D341Med (cell line): Measurements from ENCODE around the gene LRP1.

Source experiments
- DNase-seq: peaks from one replicate; pipeline ENCODE4 v3.0.0; 2012; ENCODE audit warnings: low spot score

Gene LRP1

DNA sequence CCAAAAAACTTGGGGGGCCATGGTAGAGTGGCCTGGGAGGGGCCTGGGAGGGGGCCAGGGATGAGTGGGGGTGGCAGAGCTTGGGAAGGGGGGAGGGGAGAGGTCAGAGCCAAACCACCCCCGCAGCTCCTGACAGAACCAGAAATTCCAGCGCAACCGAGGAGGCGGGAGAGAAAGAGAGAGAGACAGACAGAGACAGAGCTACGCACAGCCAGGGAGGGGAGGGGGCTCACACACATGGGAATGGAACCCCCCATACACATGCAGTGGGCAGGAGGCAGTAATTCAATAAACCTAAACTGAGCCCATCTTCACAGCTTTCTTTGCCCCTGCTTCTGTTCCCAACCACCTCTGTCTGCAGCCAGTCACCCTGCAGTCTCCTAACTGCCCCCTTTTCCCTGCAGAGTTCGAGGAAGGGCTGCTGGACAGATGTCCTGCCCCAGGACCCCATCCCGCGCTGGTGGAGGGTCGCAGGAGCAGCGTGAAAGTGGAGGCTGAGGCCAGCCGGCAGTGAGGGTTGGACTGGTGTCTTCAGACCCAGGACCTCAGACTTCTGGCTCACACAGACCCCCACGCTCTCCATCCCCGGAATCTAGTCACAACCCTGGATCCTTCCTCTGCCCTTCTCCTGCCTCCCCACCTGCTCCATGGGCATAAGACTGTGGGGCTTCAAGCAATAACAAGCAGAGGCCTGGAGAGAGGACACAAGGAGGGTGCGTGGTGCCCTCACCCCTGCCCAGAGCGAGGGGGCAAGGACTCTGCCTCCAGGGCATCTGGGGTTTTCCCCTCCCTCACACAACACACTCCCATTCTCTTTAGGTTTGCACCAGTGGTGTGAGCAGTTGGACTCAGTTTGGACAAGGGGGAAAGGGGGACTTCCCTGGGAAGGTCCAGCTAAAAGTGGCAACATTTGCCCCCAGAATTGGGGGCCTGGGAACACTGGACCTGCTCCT lies 33.8 kb upstream of the LRP1 start:
- DNase-seq: no peak

DNA sequence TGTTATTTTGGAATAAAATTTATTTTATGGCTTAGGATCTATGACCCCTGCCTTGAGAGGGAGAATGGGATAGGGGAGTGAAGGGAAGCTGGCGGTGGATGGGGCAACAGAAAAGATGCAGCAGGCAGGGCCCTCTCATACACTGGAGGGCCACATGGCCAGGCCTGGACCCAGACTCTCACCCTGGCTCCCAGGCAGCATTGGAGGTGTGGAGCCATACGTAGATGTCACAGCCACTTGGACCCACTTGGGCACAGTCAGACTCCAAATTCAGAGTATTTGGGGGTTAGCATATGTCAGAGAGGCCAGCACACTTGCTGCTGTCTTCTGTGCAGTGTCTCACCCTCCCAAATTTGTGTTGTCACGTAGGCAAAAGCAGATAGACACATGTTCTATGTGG lies 32.8 kb upstream of the LRP1 start:
- DNase-seq: peak; percentile 13

DNA sequence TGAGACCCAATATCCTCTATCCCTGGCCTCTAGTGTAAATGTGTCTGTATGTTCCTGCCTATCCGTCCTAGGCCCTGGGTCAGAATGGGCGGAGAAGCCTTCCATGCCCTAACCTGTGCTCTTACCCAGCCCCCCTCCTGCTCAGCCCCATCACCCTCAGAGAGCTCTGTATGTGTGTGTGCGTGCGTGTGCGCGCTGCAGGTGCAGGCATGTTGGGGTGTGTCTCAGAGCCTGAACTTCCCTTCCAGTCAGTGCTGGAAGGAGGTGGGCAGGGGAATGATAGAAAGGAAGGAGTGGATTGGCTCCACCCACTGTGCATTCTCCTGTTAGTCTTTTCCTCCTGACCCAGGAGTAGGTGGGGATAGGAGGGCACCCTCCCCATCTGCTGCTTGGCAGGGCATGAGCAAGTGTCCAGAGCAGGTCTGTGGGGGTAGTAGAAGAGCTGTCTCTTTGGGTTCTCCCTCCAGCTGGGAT lies 32.1 kb upstream of the LRP1 start:
- DNase-seq: no peak

DNA sequence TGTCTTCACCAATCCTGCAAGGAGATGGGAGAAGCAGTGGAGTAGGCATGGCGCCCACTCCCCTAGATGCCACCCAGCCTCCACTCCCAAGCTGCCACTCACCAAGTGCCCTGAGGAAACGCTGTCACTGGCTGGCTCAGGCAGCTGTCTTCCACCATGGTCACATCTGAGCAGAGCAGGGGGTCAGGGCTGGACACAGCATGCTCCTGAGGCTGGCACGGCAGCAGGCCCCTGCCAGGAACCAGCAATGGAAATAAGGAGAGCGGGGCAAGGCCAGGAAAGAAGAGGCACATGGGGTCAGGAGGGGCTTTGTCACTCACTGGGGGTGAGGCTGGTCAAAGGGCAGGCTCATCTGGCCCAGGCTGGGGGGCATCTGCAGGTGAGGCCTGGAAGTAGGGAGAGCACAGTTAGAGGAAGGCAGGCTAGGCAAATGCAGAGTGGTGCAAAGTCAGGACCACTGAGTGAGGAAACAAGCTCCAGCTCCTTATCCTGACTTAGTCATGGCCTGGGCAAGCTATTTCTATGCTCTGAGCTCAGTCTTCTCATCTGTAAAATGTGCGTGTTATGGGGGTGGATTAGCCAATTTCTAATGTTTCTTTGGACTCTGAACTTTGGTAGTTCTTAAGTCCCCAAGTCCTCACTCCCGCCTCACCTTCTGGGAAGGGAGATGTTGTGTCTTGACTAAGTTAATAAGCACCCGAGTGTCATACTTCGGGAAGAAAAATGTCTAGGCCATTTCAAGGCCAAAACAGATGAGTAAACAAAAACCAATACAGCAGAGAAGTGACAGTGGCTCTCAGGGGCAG lies 31.3 kb upstream of the LRP1 start:
- DNase-seq: peak; percentile 15

DNA sequence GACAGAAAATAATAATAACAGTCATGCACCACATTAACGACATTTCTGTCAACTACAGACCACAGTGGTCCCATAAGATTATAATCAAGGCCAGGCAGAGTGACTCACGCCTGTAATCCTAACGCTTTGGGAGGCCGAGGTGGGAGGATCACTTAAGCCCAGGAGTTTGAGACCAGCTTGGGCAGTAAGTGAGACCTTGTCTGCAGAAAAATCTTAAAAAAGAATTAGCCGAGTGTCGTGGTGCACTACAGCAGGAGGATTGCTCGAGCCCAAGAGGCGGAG lies 30.8 kb upstream of the LRP1 start:
- DNase-seq: no peak

DNA sequence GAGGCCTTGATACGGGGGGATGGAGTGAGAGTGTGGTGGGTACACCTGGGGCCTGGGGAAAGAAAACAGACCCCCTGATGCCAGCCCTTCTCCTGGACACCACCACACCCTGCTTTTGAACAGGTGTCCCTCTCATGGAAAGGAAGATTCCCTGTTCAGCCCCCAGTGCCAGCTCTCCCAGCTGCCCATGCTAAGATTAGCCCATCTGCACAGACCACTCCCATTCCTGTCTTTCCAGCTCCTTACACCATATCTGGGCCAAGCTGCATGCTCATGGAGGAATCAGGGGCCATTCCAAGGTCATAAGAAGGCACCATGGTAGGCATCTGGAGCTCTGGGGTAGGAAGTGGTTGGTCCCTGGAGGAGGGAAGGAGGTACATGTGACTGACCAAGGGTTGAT lies 29.7 kb upstream of the LRP1 start:
- no peak for DNase-seq

DNA sequence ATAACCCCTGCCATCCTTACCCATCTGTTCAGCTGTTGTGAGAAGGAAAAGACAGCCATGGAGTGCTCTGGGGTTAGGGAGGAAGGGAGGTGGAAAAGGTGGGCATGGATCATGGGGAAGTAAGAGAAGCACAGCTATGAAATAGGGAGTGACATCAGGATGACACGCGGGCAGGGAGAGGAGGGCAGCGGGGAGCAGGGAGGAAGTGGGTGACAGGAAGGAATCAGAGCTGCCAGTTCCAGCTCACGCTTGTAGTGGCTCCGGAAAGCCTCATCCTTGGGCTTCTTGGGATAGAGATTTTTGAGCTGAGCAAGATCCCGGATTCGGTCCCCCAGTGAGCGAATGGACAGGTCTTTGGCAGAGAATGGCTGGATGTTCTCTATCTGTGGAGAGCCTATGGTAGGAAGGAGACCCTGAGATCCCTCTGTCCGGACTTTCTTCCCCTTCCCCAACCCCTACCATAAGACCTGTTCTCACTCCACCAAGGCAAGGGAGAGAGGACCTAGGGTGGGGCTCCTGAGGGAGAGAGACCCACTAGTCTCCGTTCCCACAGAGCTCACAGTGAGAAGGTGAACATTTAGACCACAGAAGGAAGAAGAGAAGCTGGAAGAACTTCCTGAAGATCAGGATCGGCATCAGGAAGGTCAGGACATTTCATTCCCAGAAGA lies 29.1 kb upstream of the LRP1 start:
- DNase-seq: no peak

DNA sequence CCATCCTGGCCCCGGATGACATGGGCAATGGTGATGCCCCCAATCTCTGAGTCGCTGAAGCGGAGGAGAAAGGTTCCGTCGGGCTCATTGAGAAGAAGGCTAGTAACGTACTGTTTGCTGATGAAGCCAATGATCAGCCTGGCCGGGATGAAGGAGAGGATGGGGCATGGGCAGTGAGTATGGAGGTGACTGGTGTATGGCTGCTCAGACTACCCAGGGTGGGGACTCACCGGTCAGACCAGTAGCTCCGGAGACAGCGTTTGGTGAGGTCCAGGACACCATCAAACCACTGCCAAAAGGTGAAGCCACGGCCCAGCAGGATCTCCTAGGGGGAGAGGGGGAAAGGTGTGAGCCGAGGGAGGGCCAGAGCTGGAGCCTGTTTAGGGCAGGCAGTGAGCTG lies 28.5 kb upstream of the LRP1 start:
- DNase-seq: no peak

DNA sequence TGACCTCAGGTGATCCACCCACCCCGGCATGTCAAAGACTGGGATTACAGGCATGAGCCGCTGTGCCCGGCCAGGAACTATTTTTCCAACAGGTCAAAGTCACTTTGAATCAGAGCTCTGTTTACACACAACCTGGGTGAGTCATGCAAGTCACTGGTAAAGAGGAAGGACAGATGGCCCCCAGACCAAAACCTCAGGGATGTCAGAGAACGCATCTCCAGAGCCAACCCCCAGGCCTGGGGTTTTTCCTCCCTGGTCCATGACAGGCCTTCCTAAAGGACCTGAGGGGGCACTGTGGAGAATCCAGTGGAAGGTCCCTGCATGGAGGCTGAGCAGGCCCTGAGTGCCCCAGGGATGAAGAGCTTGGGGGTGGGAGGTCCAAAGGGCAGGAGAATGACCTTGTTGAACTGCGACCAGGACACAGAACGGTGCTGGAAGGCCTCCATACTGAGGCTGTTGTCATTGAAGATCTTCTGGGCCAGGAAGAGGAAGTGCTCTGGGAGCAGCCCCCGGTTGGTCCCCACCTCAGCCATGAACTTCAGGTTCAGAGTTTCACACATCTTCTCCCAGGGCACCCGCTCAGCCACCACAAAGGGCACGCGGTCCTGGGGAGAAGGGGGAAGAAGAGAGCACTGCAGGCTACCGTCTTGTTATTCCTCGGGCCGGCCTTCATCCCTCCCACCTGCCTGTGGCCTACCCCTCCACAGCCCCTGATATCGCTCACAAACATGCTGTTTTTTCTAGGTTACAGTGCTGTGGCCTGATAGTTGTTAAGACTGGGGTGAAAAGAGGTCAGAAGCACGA lies 26.2 kb upstream of the LRP1 start:
- peak; percentile 19 for DNase-seq

DNA sequence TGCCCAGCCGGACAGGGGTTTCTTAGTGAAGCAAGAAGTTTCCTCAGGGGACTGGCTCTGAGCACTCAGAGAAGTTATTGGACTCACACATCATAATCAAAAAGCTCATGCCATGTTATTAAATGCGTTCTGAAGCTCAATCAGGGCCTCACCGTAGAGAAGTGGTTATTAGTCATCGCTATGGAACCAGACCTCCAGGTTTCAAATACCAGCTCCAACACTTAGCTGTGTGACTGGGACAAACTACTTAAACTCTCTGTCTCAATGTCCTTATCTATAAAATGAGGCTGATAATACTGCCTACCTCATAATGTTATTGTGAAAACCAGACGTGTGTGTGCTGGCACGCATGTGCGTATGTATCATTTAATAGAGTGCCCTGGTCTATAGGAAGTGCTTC lies 24.4 kb upstream of the LRP1 start:
- DNase-seq: peak; percentile 1

DNA sequence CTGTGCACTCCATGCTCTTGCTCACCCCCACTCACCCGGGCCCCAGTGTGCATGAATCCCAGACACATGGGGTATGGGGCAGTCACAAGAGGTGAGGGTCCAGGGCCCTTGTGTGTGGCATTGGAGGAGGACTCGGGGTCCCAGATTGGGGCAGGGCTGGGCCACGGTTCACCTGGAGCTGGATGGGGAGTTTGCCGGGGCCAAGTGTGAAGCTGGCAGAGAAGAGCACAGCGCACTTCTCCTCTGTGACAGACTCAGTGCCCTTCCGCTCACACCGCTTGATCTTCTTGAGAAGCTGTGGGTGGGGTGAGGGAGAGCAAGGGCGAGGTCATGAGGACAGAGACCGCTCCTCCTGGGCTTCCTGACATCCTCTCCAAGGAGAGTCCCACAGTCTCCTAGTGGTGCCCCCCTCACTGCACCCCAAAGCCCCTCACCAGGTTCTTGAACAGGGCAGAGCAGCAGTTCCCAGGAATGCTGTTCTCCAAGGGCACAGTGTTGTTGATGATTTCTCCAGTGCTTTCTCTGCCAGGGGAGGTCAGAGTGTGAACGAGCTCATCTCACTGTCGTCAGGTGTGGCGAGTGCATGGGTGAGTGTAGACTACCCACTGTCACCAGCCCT lies 23.9 kb upstream of the LRP1 start:
- peak; percentile 26 for DNase-seq

DNA sequence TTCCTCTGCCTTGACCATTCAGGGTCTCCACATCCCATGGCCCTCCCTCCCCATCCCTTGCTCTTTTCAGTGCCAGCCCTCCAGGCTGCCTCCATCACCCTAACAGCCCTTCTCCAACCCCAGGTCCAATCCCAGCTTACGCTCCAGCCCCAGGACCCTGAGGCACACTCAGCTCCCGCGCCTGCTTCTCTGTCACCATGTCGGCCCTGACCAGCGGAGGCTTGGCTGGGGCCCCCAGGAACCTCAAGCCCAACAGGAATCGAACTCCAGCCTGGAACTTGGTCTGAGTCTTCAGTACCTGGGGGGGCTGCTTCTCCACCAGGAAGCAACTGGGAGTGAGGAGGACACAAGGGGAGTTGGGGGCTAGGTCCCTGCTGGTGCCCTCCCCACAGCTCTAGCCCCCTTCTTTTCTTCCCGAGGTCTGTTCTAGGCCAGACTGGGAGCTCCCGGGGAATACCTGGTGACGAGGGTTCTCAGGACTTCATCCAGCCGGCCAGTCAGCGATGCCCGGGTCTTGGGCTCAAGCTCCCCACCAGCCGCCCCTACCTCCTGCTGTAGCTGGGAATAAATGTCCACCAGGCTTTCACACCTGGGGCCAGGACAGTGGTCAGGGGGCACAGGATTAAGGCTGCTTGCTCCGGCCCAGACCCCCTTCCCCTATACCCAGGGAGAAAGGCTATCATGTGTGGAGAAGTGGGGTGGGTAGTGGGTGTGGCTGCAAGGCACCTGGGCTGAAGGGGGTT lies 23.1 kb upstream of the LRP1 start:
- DNase-seq: peak; percentile 17

DNA sequence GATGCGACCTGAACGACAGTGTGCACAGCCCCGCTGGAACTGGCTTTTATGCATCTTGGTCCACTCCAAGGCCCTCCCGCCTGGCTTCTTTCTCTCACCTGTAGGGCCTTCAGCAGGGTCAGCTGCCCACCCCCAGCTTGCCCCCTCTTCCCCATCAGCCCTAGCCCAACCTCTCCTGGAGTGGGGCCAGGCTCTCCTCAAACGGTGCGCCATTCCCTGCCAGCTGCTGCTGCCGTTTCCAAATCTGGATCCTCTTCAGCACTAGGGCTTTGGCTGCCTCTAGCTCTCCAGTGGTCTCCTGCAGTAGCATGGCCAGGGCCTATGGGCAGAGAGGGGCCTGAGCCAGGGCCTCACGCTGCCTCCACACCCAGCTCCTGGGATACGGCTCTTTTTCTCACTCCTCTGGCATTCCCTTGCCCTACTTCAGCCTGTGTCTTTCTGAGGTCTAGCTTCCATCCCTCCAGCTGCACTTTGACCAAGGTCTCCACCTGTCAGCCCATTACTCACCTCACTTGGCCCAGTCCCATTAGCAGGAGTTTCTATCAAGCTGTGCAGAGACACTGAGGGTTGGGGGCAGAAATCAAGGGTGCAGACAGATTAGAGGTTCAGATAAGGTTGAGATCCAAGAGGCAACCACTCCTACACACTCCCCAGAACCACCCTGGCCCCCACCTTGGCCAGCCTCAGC lies 22.1 kb upstream of the LRP1 start:
- DNase-seq: peak; percentile 27

DNA sequence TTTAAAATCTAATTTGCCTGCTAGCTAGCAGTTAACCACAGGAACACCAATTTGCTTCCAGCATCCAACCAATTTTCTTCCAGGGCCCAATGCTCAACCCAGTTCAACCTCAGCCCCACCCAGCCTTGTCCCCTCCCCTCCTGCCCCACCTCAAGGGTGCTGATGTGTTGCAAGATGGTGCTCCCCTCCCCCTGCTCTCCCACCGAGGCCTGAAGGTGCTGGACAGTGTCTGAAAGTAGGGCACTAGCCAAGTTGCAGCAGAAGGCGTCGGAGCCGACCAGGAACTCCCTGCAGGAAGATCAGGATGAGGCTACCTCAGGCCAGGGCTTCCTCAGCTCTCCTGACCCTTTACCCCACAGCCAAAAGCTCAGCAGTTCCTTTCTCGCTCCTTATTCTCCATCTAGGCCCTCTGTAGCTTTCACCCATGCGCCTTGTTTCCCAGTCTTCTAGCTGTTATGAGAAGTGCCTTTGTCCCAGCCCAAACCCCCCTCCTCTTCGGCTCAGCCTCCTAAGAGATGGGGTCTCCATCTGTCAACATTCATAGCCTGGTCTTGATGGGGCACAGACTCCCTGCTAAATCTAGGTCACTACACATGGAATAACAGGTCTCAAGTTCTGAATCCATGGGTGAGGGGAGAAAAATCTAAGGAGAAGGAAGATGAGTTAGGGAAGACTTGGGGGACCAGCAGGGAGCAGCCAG lies 20.7 kb upstream of the LRP1 start:
- DNase-seq: peak; percentile 14

DNA sequence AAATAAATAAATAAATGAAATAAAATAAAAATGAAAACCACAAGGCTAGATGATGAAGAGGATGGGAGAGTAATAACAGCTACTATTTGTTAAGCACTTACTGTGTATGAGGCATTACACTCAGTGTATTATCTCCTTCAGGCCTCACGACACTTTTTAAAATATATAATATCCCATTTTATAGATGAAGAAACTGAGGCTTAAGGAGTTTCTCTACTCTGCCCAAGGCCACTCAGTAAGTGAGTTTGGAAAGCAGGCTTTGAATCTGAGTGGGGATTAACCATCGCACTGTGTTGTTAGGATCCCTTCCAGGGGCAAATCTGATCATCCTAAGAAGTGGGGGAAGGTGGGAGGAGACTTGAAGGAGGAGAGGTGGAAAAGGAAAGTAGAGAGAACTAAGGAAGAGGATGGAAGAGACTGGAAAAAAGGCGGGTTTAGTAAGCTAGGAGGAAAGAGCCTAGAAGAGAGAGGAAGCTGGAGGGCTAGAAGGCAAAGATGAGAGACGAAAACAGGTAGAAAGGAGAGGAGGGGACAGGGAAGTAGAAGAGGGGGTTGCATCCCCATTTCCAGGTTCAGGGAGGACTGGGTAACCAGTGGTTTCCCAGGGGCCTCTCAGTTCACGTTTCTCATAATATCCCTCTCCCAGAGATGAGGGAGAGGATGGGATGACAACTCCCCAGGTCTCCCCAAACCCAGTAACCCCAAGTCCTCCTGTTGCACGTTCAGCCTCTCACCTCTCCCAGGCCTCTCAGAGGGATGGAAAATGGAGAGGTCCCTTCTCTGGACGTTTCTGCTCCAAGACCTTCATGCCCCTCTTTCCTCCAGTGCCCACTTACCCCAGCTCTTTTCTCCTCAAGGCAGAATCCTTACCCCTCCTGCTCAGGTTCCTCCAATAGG lies 18.8 kb upstream of the LRP1 start:
- DNase-seq: no peak

DNA sequence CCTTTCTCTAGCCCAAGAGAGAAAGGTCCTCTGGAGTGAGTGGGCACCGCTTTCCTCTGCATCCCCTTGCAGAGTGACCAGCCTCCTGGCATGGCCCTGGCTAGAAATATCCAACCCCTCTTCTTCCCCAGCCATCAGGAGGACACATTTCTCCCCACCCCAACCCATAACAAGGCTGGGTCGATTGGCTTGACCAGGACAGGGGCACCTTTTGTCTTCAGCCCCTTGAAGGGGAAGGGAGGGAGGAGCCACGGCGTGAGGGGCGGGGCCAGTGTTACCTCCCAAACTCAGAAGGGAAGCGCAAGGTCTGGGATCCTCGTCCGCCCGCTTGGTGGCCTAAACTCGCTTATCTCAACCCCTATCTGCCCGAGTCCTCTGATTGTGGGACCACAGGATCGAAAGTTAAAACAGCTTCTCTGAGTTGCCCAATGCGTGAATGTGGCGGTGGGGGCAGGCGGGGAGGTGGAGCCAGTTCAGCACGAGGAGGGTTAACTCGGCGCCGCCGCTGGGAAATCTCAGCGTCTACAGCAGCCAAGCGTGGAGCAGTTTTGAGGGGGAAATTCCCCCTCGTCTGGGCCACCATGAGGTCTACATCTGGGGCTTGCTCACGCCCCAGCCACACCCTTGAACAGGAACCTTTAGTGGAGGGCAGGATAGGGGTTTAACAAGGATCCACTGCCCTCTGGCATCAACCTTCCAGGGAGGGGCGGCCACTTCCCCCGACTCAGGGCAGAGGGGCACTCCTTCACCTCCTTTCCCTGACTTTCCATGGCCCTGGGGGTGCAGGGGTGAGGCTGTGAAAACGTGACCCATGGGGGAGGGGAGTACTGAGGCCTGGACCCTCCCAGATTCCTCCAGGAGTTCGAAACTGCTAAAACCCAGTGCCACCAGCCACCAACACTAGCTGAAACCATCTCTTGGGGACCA lies 17.9 kb upstream of the LRP1 start:
- no peak for DNase-seq

DNA sequence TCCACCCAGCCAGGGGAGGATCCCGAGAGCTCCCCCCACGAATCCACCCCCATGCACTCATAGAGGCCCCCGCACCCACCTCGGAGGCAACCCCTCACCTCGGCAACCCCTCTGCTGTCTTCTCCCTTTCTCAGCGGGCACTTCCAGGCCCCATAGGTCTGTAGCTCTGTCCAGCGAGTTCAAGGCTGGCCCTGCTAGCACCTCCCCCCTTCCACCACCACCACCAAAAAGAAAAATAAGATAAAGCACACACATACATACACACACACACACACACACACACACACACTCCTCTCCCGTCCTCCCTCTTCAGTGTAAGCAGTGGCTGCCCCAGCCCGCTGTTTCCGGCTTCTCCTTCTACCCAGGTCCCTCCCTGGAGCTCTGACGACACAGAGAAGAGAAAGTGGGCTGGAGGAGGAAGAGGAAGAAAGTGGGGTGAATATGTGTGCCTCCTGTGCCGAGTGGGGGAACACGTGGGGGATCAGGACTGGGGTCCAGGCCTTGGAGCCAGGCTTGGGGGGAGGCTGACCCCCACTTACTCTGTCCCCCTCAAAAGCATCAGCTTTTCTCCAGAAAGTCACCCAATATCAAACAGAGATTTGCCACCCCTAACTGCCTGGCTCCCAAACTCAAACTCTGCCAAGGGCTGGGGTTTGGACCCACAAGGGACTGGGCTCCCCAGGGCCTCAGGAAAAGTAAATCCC lies 17.1 kb upstream of the LRP1 start, which contains the start of gene STAT6:
STAT6 (minus strand) TSS at position 332 of the 704 bp plus-strand sequence. CDS start 3,084 bp downstream, outside the sequence.
- DNase-seq: no peak
